PC-3 (cell line): Measurements from ENCODE around the gene RBM20.

Experiments used
- EZH2 ChIP-seq: fragments of 300-600 bp; sonication (generic); IDR thresholded peaks from one replicate; pipeline ENCODE4 v1.6.1; 2017; ENCODE audit warnings: antibody characterized with exemption, mild to moderate bottlenecking, low read length; ENCODE audit not compliant: unreplicated experiment
- TF ChIP-seq, protein P1 (sequence below): fragments of 300-600 bp; sonication (generic); conservative IDR thresholded peaks from 2 replicates; pipeline ENCODE4 v1.5.1; 2017; ENCODE audit warnings: antibody characterized with exemption, low read depth, mild to moderate bottlenecking, low read length

DNA sequence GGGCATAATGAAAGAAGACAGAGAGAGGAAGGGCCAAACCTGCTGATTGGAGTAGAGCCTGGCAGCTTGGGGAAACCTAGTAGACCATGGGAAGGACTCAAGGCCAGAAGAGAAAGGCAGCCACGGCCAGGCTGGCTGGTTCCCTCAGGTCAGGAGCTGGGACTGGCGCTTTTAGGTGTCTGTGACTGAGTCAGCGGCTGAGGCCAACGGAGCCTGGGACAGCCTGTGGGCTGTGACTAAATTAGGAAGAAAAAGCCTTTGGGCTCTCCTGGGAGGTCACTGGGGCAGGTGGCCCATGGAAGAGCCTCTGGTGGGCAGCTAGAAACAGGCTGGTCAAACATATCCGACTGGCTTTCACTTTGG is 118.7 kb downstream of the RBM20 start:
- TF ChIP-seq, protein P1, sequence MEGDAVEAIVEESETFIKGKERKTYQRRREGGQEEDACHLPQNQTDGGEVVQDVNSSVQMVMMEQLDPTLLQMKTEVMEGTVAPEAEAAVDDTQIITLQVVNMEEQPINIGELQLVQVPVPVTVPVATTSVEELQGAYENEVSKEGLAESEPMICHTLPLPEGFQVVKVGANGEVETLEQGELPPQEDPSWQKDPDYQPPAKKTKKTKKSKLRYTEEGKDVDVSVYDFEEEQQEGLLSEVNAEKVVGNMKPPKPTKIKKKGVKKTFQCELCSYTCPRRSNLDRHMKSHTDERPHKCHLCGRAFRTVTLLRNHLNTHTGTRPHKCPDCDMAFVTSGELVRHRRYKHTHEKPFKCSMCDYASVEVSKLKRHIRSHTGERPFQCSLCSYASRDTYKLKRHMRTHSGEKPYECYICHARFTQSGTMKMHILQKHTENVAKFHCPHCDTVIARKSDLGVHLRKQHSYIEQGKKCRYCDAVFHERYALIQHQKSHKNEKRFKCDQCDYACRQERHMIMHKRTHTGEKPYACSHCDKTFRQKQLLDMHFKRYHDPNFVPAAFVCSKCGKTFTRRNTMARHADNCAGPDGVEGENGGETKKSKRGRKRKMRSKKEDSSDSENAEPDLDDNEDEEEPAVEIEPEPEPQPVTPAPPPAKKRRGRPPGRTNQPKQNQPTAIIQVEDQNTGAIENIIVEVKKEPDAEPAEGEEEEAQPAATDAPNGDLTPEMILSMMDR, result no peak
- TF ChIP-seq EZH2, result no peak
